Astrocyte (in vitro differentiated cells and primary cell): Measurements from ENCODE around the gene PLCH1. TPM values are rescaled to one million over a fixed set of nuclear protein-coding genes. Genes with fewer than 3 reads are reported as not detected.

ENCODE experiments used
- DNase-seq: peaks from one replicate; pipeline ENCODE4 v3.0.0-alpha.2; 2010; ENCODE audit warnings: low read depth
- FAIRE-seq: peaks from 2 replicates; lab custom pipeline; 2011; peaks lifted over from hg19 to GRCh38; lab: Jason Lieb, UNC
- H2AFZ ChIP-seq: 2 replicates; pipeline ENCODE4 v1.6.0; 2012; ENCODE audit warnings: low read depth, low read length, inconsistent platforms
- H3K27ac ChIP-seq: 2 replicates; pipeline ENCODE4 v1.5.1; 2011; ENCODE audit warnings: low read depth, low read length, inconsistent platforms
- H3K27me3 ChIP-seq: 2 replicates; pipeline ENCODE4 v1.6.0; 2011; ENCODE audit warnings: low read length, inconsistent platforms; ENCODE audit not compliant: insufficient read depth
- H3K36me3 ChIP-seq: 2 replicates; pipeline ENCODE4 v1.5.1; 2011; ENCODE audit warnings: low read length, inconsistent platforms; ENCODE audit not compliant: insufficient read depth
- H3K4me1 ChIP-seq: 2 replicates; pipeline ENCODE4 v1.5.1; 2011; ENCODE audit warnings: low read length, inconsistent platforms; ENCODE audit not compliant: insufficient read depth
- H3K4me2 ChIP-seq: 2 replicates; pipeline ENCODE4 v1.6.0; 2012; ENCODE audit warnings: low read length, inconsistent platforms
- H3K4me3 ChIP-seq: 2 replicates; pipeline ENCODE4 v1.5.1; 2011; ENCODE audit warnings: low read depth, mild to moderate bottlenecking, low read length, inconsistent platforms; ENCODE audit not compliant: insufficient read depth
- H3K79me2 ChIP-seq: 2 replicates; pipeline ENCODE4 v1.6.0; 2012; ENCODE audit warnings: mild to moderate bottlenecking, low read length, inconsistent platforms; ENCODE audit not compliant: insufficient read depth
- H3K9ac ChIP-seq: 2 replicates; pipeline ENCODE4 v1.6.0; 2012; ENCODE audit warnings: mild to moderate bottlenecking, low read length, inconsistent platforms
- H3K9me3 ChIP-seq: 2 replicates; pipeline ENCODE4 v1.5.1; 2012; ENCODE audit warnings: low read depth, mild to moderate bottlenecking, low read length, inconsistent platforms; ENCODE audit not compliant: insufficient read depth
- H4K20me1 ChIP-seq: 2 replicates; pipeline ENCODE4 v1.6.0; 2012; ENCODE audit warnings: low read length, inconsistent platforms; ENCODE audit not compliant: insufficient read depth
- H3K27ac Mint-ChIP-seq: one replicate; pipeline ENCODE4 v1.8.0; 2021; ENCODE audit warnings: mild to moderate bottlenecking, mixed read lengths; ENCODE audit not compliant: unreplicated experiment
- H3K27me3 Mint-ChIP-seq: one replicate; pipeline ENCODE4 v1.8.0; 2021; ENCODE audit warnings: low read depth, mixed read lengths; ENCODE audit not compliant: unreplicated experiment
- H3K36me3 Mint-ChIP-seq: one replicate; pipeline ENCODE4 v1.8.0; 2021; ENCODE audit warnings: low read depth, mixed read lengths; ENCODE audit not compliant: unreplicated experiment
- H3K4me1 Mint-ChIP-seq: one replicate; pipeline ENCODE4 v1.8.0; 2021; ENCODE audit warnings: low read depth, mixed read lengths; ENCODE audit not compliant: unreplicated experiment
- H3K4me3 Mint-ChIP-seq: one replicate; pipeline ENCODE4 v1.8.0; 2021; ENCODE audit warnings: mild to moderate bottlenecking, moderate library complexity, mixed read lengths; ENCODE audit not compliant: unreplicated experiment
- H3K9me3 Mint-ChIP-seq: one replicate; pipeline ENCODE4 v1.8.0; 2021; ENCODE audit warnings: mild to moderate bottlenecking, mixed read lengths; ENCODE audit not compliant: unreplicated experiment
- CTCF ChIP-seq: IDR thresholded peaks from 2 replicates; pipeline ENCODE4 v1.5.1; 2011; ENCODE audit warnings: low read depth, mild to moderate bottlenecking, inconsistent platforms, low read length, moderate library complexity; ENCODE audit not compliant: insufficient read depth
- EZH2 ChIP-seq: IDR thresholded peaks from 2 replicates; pipeline ENCODE4 v1.6.1; 2012; ENCODE audit warnings: mild to moderate bottlenecking, low read length, inconsistent platforms; ENCODE audit not compliant: insufficient read depth
- total RNA-seq: library from RNA; stranded (reverse); gene quantifications from 2 replicates; pipeline ENCODE4 v1.2.1, GENCODE V29; 2021

The PLCH1 gene
- total RNA-seq, 1 donor from 2014 or later: 1.2 TPM

GRCh38 chr3:155391104-155391503 is 353.8 kb downstream of the PLCH1 start:
- Histone ChIP-seq H3K79me2 (no peaks in the 10 kb centered on the region), H3K36me3 (no peaks in the 10 kb centered on the region), H3K4me2 (peak overlapping the region; percentile 53), H3K9ac (no peak overlapping the region), H2AFZ (no peak overlapping the region), H3K4me3 (no peak overlapping the region), H4K20me1 (no peaks in the 10 kb centered on the region), H3K4me1 (peaks cover 12% of the 10 kb centered on the region), H3K9me3 (no peaks in the 10 kb centered on the region), H3K27ac (no peak overlapping the region), H3K27me3 (no peaks in the 10 kb centered on the region)
- H3K27ac Mint-ChIP-seq: no peak overlapping the region
- no peaks in the 10 kb centered on the region for H3K36me3 Mint-ChIP-seq
- peaks cover 8% of the 10 kb centered on the region for H3K4me1 Mint-ChIP-seq
- H3K4me3 Mint-ChIP-seq: no peak overlapping the region
- no peak for FAIRE-seq
- H3K27me3 Mint-ChIP-seq: no peaks in the 10 kb centered on the region
- TF ChIP-seq CTCF: no peak
- TF ChIP-seq EZH2: no peak
- H3K9me3 Mint-ChIP-seq: no peaks in the 10 kb centered on the region
- peak; percentile 35 for DNase-seq

- H3K4me2 ChIP-seq: no peak overlapping the region
- no peak for FAIRE-seq
- DNase-seq: no peak
Measured at GRCh38 chr3:155390351-155390750, 354.5 kb downstream of the PLCH1 start.

More at GRCh38 chr3:155390351-155390750, 354.5 kb downstream of the PLCH1 start:
- H3K27me3 Mint-ChIP-seq: no peaks in the 10 kb centered on the region
- H3K79me2 ChIP-seq: no peaks in the 10 kb centered on the region
- H3K9me3 Mint-ChIP-seq: no peaks in the 10 kb centered on the region
- H3K27me3 ChIP-seq: no peaks in the 10 kb centered on the region
- no peak overlapping the region for H3K27ac ChIP-seq
- no peak overlapping the region for H3K4me3 ChIP-seq
- H3K4me1 Mint-ChIP-seq: peaks cover 11% of the 10 kb centered on the region
- no peak overlapping the region for H3K4me3 Mint-ChIP-seq
- H2AFZ ChIP-seq: no peak overlapping the region
- no peaks in the 10 kb centered on the region for H3K36me3 ChIP-seq
- no peak overlapping the region for H3K27ac Mint-ChIP-seq
- no peak for TF ChIP-seq CTCF
- TF ChIP-seq EZH2: no peak
- H3K4me1 ChIP-seq: peaks cover 12% of the 10 kb centered on the region
- no peaks in the 10 kb centered on the region for H4K20me1 ChIP-seq
- H3K9me3 ChIP-seq: no peaks in the 10 kb centered on the region
- no peak overlapping the region for H3K9ac ChIP-seq
- no peaks in the 10 kb centered on the region for H3K36me3 Mint-ChIP-seq
